ENCODE results near the gene ASB6. TPM values are rescaled to one million over a fixed set of nuclear protein-coding genes. Genes with fewer than 3 reads are reported as not detected.
A peak's percentile ranks its signal among the peaks of the same experiment; 100 is the strongest.

ASB6 gene
- total and polyA plus RNA-seq, 2 of the 13 experiments (the other 11 are each of a cell fraction or from before 2014, with no cell fraction given) = 8.2 to 8.4 TPM

GRCh38 chr9:129595903-129596540 lies 45.9 kb downstream of the ASB6 start:
- no peaks in the 10 kb centered on the region for H4K20me1 ChIP-seq (ENCODE audit: insufficient read depth, low read length)
- intact Hi-C loops (cut with micrococcal nuclease; ENCODE audit: unreplicated experiment) = loop anchor here (2.0 kb wide), 1 partner anchor 27 kb away; no protein-coding TSS in a partner anchor
- no peak for DNase-seq (ENCODE audit: low spot score)
- H3K9me3 ChIP-seq (ENCODE audit: low read length) = no peaks in the 10 kb centered on the region
- peak overlapping the region in 2 of 3 experiments; percentile 59 to 79; a peak in 3 of 6 replicates for H3K4me3 ChIP-seq (replicated peaks in 1 of 3; ENCODE audit: insufficient read depth in 1 of 3, low read depth in 2 of 3, low read length in 3 of 3)
- H3K27me3 ChIP-seq (ENCODE audit: control insufficient read depth in 1 of 2, insufficient read depth in 2 of 2, low read length in 2 of 2) = no peaks in the 10 kb centered on the region
- no peak overlapping the region for H2AFZ ChIP-seq (ENCODE audit: low read length)
- H3K27ac ChIP-seq (ENCODE audit: extremely low read length, insufficient read depth, low read length) = peak overlapping the region; percentile 99
- ChIA-PET POLR2A (interaction anchor here (1.4 to 4.5 kb wide), 18 partner anchors 9 to 456 kb away, joined by 3 to 110 read pairs (median 16); partner anchors contain the start of gene IER5L), CTCF (ENCODE audit: low intra/inter-chr PET ratio, low total read pairs) (no interaction called here)
- peak overlapping the region; percentile 86 for H3K4me2 ChIP-seq (ENCODE audit: low read depth, low read length)
- no peaks in the 10 kb centered on the region for H3K79me2 ChIP-seq (ENCODE audit: insufficient read depth, low read length)
- TF ChIP-seq TCF7 (IDR thresholded peaks at IDR 0.05; ENCODE audit: low read depth) = peak; percentile 5; the same call in 1 of the 2 replicates
- TF ChIP-seq TFAP4 (IDR thresholded peaks at IDR 0.05; ENCODE audit: borderline replicate concordance, low read depth) = peak; percentile 25; the same call in 1 of the 2 replicates
- no peak for TF ChIP-seq EED (CRISPR knock-in tag; IDR thresholded peaks at IDR 0.05)
- TF ChIP-seq ZNF275 (CRISPR knock-in tag; IDR thresholded peaks at IDR 0.05; ENCODE audit: borderline replicate concordance) = no peak
- TF ChIP-seq ZNF143 (CRISPR knock-in tag; IDR thresholded peaks at IDR 0.05) = peak; percentile 74
- peak; percentile 4 for TF ChIP-seq RBM22 (optimal IDR thresholded peaks at IDR 0.05; ENCODE audit: low read length)
- TF ChIP-seq GABPA (IDR thresholded peaks at IDR 0.05; ENCODE audit: low read depth, low read length) = no peak
- TF ChIP-seq GABPA (CRISPR knock-in tag; IDR thresholded peaks at IDR 0.05; ENCODE audit: low read depth) = 0 out of 2 replicates have a peak, but pooled peaks have one; percentile 9
- peak; percentile 73 for TF ChIP-seq ZNF629 (CRISPR knock-in tag; conservative IDR thresholded peaks at IDR 0.05)
- TF ChIP-seq ZMYM3 (CRISPR knock-in tag; IDR thresholded peaks at IDR 0.05) = peak; percentile 7; the same call in 1 of the 2 replicates
- TF ChIP-seq SP5 (CRISPR knock-in tag; IDR thresholded peaks at IDR 0.05; ENCODE audit: borderline replicate concordance, low read depth) = peak; percentile 5; the same call in 1 of the 2 replicates
- BruUV-seq (replicated peaks) = no TSS peak
- FAIRE-seq = peak; percentile 39
- H3K4me1 ChIP-seq (ENCODE audit: insufficient read depth, low read length) = peaks cover 93% of the 10 kb centered on the region
- H3K9ac ChIP-seq (ENCODE audit: insufficient read depth, low read depth, low read length) = peak overlapping the region; percentile 86
- WGBS (ENCODE audit: low lambda C conversion rate) = 84% methylated on average over 5 of the region's 6 CpGs
- ATAC-seq = peak; percentile 19; the same call in 2 of the 3 replicates
- in situ Hi-C loops (cut with HindIII; ENCODE audit: extremely low pct_ligation_motif_present, low pct_unique_long_range_greater_than_20kb) = no loop called here
- no peaks in the 10 kb centered on the region for H3K36me3 ChIP-seq (replicated peaks in 1 of 2; ENCODE audit: control insufficient read depth in 1 of 2, insufficient read depth in 2 of 2, low read length in 2 of 2)
